GM10847 (cell line): Measurements from ENCODE around the gene RASGRF1.

Experiments used
- POLR2A ChIP-seq: IDR thresholded peaks from 2 replicates; pipeline ENCODE4 v1.6.1; 2011; ENCODE audit not compliant: insufficient read length; ENCODE audit errors: extremely low read depth

Gene RASGRF1

DNA sequence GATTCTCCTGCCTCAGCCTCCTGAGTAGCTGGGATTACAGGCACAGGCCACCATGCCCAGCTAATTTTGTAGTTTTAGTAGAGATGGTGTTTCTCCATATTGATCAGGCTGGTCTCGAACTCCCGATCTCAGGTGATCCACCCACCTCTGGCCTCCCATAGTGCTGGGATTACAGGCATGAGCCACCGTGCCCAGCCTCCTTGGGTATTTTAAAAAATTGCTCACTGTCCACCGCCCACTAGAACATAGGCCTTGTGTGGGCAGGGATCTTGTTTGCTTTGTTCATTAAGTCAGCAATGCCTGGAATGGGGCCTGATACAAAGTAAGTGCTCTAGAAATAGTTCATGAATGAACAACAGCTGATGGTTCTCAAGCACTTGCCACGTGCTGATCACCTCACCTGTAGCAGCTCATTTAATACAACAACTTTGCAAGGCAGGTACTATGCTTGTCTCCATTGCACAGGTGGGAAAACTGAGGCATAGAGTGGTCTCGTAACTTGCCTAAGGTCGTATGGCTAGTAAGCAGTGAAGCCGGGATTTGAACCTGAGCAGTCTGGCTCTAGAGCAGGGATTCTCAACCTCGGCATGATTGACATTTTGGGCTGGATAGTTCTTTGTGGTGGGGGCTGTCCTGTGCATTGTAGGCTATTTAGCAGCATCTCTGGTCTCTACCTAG, 133.0 kb downstream of the RASGRF1 start:
- no peak for TF ChIP-seq POLR2A

DNA sequence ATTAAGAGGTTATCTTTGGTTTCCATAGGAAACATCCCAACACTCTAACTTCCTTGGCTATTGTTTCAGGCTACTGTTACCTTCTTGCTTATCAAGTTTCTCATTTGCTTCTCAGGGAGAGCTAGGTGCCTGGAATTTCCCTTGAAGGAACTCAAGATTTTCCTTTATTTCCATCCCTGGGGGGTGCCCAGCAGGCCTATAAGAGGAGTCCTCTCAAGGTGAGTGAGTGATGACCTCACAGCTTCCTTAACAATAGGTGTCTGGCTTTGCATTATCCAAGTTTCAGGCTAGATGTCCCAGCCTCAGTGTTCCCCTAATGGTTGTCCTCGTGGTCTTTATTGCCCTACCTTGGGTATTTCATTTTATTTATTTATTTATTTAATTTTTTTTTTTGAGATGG, 133.6 kb downstream of the RASGRF1 start:
- TF ChIP-seq POLR2A = no peak

DNA sequence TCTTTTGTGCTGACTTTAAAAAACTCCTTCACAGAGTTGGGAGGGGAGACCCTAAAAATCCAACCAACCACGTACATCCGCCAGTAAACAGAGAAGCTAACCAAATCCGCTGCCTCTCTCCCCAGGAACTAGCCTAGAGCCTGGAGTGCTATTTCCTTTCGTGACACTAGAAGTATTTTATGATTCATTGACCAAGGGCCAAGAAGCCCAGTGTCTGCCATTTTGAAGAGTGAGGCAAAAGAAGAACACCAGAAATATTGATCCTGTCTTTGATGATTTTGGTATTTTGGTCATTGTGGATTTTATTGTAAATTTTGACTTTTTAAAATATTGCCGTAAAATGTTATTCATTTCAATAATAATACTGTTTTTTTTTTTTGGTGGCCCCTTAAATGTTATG, 135.2 kb downstream of the RASGRF1 start:
- TF ChIP-seq POLR2A = no peak

DNA sequence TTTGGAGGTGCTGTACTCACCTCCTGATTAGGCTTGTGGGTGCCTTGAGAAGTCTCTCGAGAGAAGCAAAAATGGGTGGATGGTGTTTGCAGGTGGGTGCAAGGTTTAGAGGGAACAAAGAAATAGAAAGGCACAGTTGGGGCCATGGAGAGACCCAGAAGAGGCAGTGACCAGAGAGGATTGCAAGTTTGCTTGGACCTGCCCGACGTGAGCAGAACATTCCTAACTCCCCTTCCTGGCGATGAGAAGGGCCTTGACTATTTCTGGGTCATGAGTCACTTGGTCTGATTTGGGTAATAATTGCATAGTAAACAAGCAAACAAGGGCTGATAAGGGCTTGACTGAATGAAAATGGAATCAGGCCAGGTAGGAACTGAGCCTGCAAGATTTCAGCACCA, 138.7 kb downstream of the RASGRF1 start:
- no peak for TF ChIP-seq POLR2A

DNA sequence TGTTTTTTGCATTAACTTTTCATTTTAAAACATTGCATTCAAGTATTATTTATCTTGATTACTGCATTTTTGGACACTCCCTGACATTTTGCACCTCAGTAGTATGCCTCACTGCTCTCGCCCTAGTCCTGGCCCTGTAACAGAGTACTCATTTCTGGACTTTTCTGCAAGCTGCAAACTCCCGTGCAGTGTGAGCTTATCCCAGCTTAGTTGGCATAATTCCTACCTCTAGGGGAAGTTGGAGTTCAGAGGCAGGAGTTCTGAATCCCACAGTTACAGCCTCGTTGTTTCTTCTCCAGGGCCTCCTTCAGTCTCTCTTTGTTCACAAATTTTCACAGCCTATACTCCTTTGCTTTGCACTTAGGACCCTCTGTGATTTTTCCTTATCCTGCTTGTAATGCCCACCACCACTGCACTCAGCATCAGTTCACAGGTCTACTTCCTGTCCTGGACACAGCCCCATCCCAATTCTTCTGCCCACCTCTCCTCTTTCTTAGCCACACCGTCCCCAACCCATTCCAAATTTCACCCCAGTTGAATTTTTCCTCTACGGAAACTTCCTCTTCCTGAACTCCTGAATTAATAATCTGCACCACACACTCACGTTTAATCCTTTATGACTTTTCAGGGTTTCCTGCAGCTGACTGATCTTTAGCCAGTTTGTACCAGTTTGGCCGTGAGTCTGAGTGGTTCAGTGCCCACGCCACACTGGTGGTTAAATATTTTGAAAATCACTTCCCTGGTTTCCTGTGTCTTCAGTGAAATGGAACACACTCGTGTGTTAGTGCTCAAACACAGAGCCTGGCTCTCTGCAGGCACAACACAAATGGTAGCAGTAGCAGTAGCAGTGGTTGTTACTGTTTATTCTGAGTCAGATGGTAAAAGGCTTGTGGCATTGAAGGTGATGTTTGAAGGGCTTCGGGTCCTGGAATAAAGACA, 139.4 kb downstream of the RASGRF1 start:
- no peak for TF ChIP-seq POLR2A

DNA sequence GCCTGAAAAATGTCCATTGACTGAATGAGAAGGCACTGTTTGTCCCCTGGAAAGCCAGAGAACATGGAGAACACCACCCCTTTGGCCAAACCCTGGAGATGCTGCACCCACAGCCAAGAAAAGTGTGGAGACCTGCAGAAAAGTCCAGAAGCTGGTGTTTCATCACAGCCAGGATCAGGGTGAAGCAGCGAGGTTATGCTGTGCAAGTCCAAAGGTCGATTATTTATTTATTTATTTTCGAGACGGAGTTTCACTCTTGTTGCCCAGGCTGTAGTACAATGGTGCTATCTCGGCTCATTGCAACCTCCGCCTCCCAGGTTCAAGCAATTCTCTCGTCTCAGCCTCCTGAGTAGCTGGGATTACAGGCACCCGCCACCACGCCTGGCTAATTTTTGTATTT, 140.2 kb downstream of the RASGRF1 start:
- TF ChIP-seq POLR2A = no peak

DNA sequence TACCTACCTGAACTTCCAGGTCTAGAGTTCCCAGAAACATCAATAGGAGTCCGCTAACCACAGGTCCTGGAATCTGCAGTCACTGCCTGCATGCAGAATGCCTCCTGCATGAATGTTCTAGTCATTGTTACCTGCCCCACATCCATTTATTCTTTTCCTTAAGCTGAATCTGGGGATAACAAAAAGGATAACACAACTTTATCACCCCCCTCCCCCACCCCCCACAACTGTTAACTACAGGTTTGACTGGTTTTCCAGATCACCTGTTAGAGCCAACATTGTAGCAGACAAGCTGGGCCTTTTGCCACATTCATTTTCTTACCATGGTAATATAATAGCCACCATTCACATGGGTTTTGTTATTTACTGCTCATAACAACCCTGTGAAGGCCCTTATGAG, 141.1 kb downstream of the RASGRF1 start:
- no peak for TF ChIP-seq POLR2A

DNA sequence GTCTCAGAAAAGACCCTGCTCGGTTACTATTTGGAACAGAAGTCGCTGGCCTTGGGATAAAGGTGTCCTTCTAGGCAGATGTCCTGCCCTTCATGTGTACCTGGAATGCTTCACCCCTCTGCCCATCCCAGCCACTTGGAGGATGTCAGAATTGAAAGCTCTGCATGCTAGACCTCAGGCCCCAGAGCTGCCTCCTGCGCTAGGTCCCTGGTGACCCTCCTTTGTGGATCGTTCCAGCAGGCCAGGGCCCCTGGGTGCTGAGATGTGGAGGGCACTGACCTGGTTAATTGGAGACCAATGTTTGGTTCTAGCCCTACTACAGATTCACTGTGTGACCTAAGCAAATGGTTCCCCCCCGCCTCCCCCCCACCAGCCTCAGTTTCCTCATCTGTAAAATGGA, 143.1 kb downstream of the RASGRF1 start:
- no peak for TF ChIP-seq POLR2A

DNA sequence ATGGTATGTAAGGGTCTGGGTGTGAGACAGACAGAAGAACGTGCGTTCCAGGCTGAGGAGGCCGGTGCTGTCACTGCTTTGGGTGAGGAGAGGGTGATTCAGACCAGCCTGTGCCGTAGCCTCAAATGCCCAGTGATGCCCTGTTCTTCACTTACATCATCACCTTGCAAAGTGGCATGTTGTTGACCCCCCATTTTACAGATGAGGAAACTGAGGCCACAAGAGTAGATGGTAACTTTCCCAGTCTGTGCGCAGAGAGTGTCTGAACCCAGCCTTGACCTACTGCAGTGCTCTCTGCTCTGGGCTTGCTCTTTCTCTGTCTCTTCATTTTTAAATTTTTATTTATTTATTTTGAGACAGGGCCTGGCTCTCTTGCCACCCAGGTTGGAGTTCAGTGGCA, 144.1 kb downstream of the RASGRF1 start:
- no peak for TF ChIP-seq POLR2A

DNA sequence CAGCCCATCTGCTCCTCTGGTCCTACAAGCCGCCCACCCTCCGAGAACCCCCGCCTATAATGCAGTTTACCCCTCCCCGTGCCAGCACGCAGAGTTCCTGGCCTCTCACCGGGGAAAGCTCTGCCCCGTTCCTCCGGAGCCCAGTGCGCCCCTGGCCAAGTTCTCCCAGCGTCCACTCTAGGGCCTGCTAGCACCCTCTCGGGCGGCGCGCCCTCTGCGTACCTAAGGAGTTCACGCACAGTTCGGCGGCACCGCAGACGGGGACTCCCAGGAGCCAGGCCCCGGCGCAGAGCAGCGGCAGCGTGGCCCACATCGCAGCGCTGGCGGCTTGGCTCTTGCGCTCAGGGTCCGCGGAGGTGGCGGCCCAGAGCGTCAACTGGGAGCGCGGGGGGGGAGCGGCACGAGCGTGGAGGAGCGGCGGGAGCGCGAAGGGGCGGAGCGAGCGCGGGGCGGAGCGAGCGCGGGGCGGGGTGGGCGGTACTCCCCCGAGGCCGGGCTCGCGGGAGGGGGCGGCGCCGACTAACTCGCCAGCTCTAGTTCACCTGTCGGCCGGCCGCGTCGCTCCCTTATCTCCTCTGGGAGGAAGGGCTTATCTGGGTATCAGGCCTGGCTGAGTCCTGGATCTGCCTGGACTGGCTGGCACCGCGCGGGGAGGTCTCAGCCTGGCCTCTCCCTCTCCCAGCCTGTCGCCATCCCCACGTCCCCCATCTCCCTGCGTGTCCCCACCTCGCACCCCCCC, 145.7 kb downstream of the RASGRF1 start, which contains the start of gene CTSH:
CTSH (minus strand) TSS at position 378 of the 739 bp plus-strand sequence; CDS start at position 313, 65 bp downstream.
- peak; percentile 91 for TF ChIP-seq POLR2A

DNA sequence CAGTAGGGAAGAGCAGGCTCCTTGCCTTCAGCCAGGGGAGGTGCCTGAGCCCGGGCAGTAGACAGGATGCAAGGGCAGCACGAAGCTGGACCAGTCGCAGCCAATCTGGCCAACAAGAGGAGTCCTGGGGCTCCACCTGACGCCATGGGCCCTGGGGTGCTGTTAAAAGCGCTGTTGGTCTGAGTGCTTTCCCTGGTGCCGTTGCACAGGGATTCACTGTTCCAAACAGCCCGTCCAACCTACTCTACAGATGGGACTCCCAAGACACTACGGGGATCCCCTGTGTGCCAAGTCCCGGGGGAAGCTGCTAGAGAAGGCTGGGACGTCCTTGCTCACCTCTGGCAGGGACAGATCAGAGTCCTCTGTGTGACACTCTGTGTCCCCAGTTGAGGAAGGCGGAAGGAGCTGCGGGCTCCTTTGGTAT, 146.4 kb downstream of the RASGRF1 start:
- TF ChIP-seq POLR2A = no peak

DNA sequence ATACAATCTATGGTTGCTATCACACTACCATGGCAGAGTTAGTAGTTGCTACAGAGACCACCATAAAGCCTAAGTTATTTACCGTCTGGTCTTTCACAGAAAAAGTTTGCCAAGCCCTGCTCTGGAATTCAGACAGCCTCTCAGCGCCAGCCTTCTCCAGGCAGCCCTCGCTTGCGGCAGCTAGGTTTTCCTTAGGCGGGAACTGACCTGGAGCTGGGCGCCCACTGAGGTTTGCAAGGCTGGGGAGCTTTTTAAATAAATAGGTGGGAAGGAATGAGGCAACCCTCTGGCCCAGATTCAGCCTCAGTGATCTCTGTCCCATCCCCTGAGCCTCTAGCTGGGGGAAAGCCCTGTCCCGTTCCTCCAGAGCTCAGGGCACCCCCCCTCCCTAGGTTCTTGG, 146.9 kb downstream of the RASGRF1 start:
- TF ChIP-seq POLR2A = no peak

DNA sequence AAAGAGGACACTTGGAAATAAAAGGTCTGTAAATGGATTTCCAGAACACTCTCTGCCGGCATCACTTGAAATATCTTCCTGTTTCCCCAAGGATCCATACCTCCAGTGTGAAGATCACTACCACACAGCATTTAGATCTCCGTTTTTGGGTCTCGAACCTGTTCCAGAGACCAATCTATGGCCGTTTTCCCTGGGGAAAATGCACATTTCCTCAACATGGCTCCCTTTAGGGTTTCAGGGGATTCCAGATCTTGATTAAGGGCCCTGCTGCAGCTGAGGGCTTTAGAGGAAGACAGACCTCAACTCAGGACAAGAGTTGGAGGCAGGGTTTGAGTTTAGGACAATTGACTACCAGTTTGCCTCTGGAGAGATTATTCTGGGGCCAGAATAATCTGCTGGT, 147.8 kb downstream of the RASGRF1 start:
- no peak for TF ChIP-seq POLR2A

DNA sequence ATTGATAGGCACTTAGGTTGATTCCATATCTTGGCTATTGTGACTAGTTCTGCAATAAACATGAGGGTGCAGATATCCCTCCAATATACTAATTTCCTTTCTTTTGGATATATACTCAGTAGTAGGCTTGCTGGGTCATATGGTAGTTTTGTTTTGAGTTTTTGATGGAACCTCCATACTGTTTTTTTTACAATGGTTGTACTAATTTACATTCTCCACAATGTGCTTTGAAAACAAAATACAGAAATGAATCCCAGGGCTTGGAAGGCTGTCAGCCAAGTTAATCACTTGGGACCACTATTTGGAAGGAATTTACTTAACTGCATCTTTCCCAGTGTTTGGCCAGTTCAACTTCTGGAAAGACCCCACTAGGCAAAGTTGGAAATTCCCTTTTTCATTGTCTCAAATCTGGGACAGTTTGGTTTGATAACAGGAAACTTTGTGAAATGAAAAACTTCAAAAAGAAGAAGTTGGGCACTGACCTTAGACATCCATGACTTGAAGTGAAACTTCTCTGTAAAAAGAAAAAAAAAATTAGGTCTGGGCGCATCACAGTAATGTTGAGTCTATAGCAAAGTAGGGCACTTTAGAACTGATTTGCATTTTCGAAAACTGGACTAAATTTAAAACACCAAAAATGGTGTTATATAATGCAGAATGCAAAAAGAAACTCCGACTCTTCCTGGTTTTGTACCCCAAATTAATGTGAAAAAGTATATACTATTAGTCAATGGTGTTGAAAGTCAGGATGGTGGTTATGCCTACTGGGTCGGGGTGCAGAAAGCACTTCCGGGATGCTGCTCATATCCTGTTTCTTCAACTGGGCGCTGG, 151.7 kb downstream of the RASGRF1 start:
- TF ChIP-seq POLR2A = no peak
